Immature natural killer cell (primary cell): ENCODE measurements around the gene ALLC. TPM values are rescaled to one million over a fixed set of nuclear protein-coding genes. Genes with fewer than 3 reads are reported as not detected.
"Not testable (repeated sequence)": the region's sequence is repeated elsewhere in the genome, so short reads cannot be mapped to it uniquely, and the experiment has no call there.

Source experiments
- DNase-seq, 3 donors: peaks; one replicate each; pipeline ENCODE4 v3.0.0; 2022; ENCODE audit warnings: mixed read lengths in 1 of 3
- H3K27ac Mint-ChIP-seq, 6 donors: one replicate each; pipeline ENCODE4 v1.8.0; 2020; ENCODE audit warnings: mixed read lengths in 6 of 6, mild to moderate bottlenecking in 5 of 6, inconsistent platforms in 4 of 6, moderate library complexity in 3 of 6
- H3K27me3 Mint-ChIP-seq, 3 donors: one replicate each; pipeline ENCODE4 v1.8.0; 2020 to 2021; ENCODE audit warnings: low read depth in 3 of 3, mild to moderate bottlenecking in 3 of 3, mixed read lengths in 3 of 3, moderate library complexity in 3 of 3, inconsistent platforms in 1 of 3
- H3K36me3 Mint-ChIP-seq, 3 donors: one replicate each; pipeline ENCODE4 v1.8.0; 2020; ENCODE audit warnings: mixed read lengths in 3 of 3, inconsistent platforms in 2 of 3, mild to moderate bottlenecking in 2 of 3
- H3K4me1 Mint-ChIP-seq, 2 donors: one replicate each; pipeline ENCODE4 v1.8.0; 2020; ENCODE audit warnings: inconsistent platforms in 2 of 2, mild to moderate bottlenecking in 2 of 2, mixed read lengths in 2 of 2, moderate library complexity in 1 of 2
- H3K4me3 Mint-ChIP-seq, 5 donors: one replicate each; pipeline ENCODE4 v1.8.0; 2020; ENCODE audit warnings: mild to moderate bottlenecking in 5 of 5, mixed read lengths in 5 of 5, inconsistent platforms in 3 of 5, moderate library complexity in 3 of 5
- H3K9me3 Mint-ChIP-seq, 6 donors: one replicate each; pipeline ENCODE4 v1.8.0; 2020; ENCODE audit warnings: mild to moderate bottlenecking in 6 of 6, mixed read lengths in 6 of 6, inconsistent platforms in 4 of 6, moderate library complexity in 3 of 6
- polyA plus RNA-seq, 3 donors: library from polyadenylated mRNA; unstranded; fragments of 300-500 nt; fragmentation: Illumina TruSeq; gene quantifications; one replicate each; pipeline ENCODE4 v1.2.3, GENCODE V29; 2021

ALLC gene
- polyA plus RNA-seq, 3 donors from 2014 or later, result not detected

- Mint-ChIP-seq H3K4me3 (no peak overlapping the region), H3K27me3 (peaks cover 0 to 4% (median 0%) of the 10 kb centered on the region in 3 donors), H3K4me1 (no peaks in the 10 kb centered on the region), H3K27ac (no peak overlapping the region), H3K36me3 (no peaks in the 10 kb centered on the region), H3K9me3 (no peaks in the 10 kb centered on the region)
- DNase-seq, result no peak
Measured at GRCh38 chr2:3631161-3631850, 26.7 kb upstream of the ALLC start.

GRCh38 chr2:3631851-3632659, 25.9 kb upstream of the ALLC start:
- Mint-ChIP-seq H3K27ac (no peak overlapping the region), H3K4me1 (no peaks in the 10 kb centered on the region), H3K4me3 (no peak overlapping the region), H3K9me3 (no peaks in the 10 kb centered on the region), H3K27me3 (peaks cover 0 to 2% (median 0%) of the 10 kb centered on the region in 3 donors), H3K36me3 (no peaks in the 10 kb centered on the region)
- no peak for DNase-seq

- DNase-seq, result no peak
- H3K27ac Mint-ChIP-seq, result no peak overlapping the region
- H3K9me3 Mint-ChIP-seq, result no peaks in the 10 kb centered on the region
- H3K27me3 Mint-ChIP-seq, result peaks cover 0 to 2% (median 0%) of the 10 kb centered on the region in 3 donors
- H3K4me1 Mint-ChIP-seq, result no peaks in the 10 kb centered on the region
- H3K36me3 Mint-ChIP-seq, result no peaks in the 10 kb centered on the region
- no peak overlapping the region for H3K4me3 Mint-ChIP-seq
Measured at GRCh38 chr2:3633089-3633981, 24.7 kb upstream of the ALLC start.

GRCh38 chr2:3633982-3634595, 23.9 kb upstream of the ALLC start:
- H3K27ac Mint-ChIP-seq, result no peak overlapping the region
- no peaks in the 10 kb centered on the region for H3K36me3 Mint-ChIP-seq
- no peak for DNase-seq
- no peaks in the 10 kb centered on the region for H3K4me1 Mint-ChIP-seq
- no peak overlapping the region for H3K4me3 Mint-ChIP-seq
- H3K9me3 Mint-ChIP-seq, result no peaks in the 10 kb centered on the region
- H3K27me3 Mint-ChIP-seq, result peaks cover 0 to 2% (median 0%) of the 10 kb centered on the region in 3 donors

DNA sequence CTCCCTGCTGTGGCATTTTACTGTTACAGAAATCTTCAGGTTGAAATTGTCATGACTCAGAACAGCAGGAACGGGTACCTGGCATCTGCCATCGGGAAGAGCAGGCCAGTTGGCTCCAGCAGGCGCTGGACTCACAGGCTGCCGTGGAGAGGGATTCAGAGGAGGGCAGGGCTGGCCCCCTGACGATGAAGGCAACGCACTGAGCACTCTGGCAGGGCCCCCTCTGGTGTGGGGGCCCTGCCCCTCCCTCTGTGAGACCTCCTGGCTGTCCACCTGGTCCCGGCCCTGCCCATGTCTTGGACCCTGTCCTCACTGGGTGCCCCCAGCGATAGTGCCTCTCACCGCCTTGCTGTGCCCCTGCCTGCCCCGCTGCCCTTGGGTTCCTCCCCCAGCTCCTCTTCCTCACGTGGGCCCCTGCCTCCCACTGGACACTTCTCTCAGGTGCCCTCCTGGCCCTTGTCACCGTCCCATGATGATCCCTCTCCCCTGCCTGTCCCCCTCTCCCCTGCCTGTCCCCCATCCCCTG, 23.3 kb upstream of the ALLC start:
- Mint-ChIP-seq H3K36me3 (no peaks in the 10 kb centered on the region), H3K27me3 (peaks cover 0 to 2% (median 0%) of the 10 kb centered on the region in 3 donors), H3K27ac (no peak overlapping the region), H3K9me3 (no peaks in the 10 kb centered on the region), H3K4me3 (no peak overlapping the region), H3K4me1 (no peaks in the 10 kb centered on the region)
- no peak for DNase-seq

GRCh38 chr2:3635171-3635974, 22.6 kb upstream of the ALLC start:
- no peaks in the 10 kb centered on the region for H3K9me3 Mint-ChIP-seq
- DNase-seq, result no peak
- H3K4me1 Mint-ChIP-seq, result no peaks in the 10 kb centered on the region
- no peak overlapping the region for H3K4me3 Mint-ChIP-seq
- no peak overlapping the region for H3K27ac Mint-ChIP-seq
- H3K36me3 Mint-ChIP-seq, result no peaks in the 10 kb centered on the region
- peaks cover 0 to 2% (median 2%) of the 10 kb centered on the region in 3 donors for H3K27me3 Mint-ChIP-seq

DNA sequence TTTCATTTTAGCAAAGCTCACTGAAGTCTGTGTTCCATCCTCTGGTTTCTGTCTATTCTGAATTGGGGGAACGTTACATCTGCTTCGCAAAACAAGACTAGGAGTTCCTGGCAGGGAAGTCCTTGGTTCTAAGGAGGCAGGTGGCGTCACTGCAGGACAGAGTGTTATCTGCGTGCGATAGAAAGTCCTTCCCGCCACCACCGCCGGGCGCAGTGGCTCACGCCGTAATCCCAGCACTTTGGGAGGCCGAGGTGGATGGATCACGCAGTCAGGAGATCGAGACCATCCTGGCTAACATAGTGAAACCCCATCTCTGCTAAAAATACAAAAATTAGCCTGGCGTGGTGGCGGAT, 22.0 kb upstream of the ALLC start:
- H3K4me3 Mint-ChIP-seq, H3K36me3 Mint-ChIP-seq, H3K9me3 Mint-ChIP-seq, H3K4me1 Mint-ChIP-seq, DNase-seq, H3K27ac Mint-ChIP-seq, H3K27me3 Mint-ChIP-seq: not testable (repeated sequence)

GRCh38 chr2:3636586-3637310, 21.3 kb upstream of the ALLC start:
- Mint-ChIP-seq H3K27ac (no peak overlapping the region), H3K9me3 (no peaks in the 10 kb centered on the region), H3K4me1 (no peaks in the 10 kb centered on the region), H3K36me3 (no peaks in the 10 kb centered on the region), H3K4me3 (no peak overlapping the region), H3K27me3 (peaks cover 0 to 2% (median 2%) of the 10 kb centered on the region in 3 donors)
- DNase-seq, result no peak

DNA sequence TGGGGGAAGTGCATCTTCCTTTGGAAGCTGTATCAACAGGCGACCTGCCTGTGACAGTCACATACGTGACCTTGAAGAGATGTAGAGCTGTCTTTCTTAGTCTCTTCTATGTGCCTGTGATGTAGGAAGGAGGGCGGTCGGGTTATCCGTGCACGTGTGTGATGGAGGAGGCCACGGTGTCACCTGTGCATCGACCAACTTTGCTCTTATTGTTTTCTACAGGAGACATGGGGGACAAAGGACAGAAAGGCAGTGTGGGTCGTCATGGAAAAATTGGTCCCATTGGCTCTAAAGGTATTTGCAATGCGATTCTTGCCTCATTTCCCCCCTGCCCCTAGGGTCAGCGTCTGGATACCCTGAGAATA, 20.7 kb upstream of the ALLC start:
- Mint-ChIP-seq H3K27me3 (peaks cover 0 to 2% (median 2%) of the 10 kb centered on the region in 3 donors), H3K36me3 (no peaks in the 10 kb centered on the region), H3K27ac (no peak overlapping the region), H3K9me3 (no peaks in the 10 kb centered on the region), H3K4me1 (no peaks in the 10 kb centered on the region), H3K4me3 (no peak overlapping the region)
- DNase-seq, result no peak

DNA sequence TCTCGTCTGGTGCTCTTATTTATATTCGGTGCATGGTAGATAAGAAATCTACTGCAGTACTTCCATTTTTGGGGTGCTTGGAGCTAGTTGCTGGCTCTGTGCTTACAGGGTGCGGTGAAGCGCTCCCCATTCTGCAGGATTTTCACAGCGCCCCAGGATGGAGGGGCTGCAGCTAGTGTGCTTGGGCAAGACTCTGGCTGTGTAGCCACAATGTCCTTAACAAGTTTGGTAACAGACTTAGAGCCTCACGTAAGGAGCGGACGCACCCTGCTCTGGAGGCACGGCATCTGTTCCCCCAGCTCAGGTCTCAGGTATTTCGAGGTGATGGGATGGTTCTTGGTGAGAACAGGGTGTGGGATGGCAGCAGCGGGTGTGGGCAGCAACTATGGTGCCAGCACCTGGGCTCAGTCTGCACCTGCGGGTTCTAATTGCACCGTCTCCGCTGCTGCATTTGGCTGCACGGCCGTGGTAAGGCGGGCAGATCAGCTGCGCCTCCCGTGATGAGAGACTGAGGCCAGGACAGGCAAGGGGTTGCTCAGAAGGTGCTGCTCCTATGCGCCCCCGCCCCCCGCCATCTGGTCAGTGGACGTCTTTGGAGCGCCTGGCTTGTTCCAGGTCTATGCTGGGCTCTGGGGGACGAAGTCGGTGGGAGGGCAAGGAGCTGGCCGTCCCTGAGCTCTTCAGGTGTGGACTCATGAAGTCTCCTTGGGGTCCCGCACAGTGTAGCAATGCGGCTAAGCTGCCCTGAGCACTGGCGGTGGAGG, 20.1 kb upstream of the ALLC start:
- Mint-ChIP-seq H3K27me3 (peaks cover 0 to 2% (median 2%) of the 10 kb centered on the region in 3 donors), H3K4me3 (no peak overlapping the region), H3K27ac (no peak overlapping the region), H3K4me1 (no peaks in the 10 kb centered on the region), H3K9me3 (no peaks in the 10 kb centered on the region), H3K36me3 (no peaks in the 10 kb centered on the region)
- DNase-seq, result no peak

GRCh38 chr2:3638456-3638810, 19.6 kb upstream of the ALLC start:
- Mint-ChIP-seq H3K4me1 (no peaks in the 10 kb centered on the region), H3K27ac (no peak overlapping the region), H3K36me3 (no peaks in the 10 kb centered on the region), H3K4me3 (no peak overlapping the region), H3K9me3 (no peaks in the 10 kb centered on the region), H3K27me3 (peaks cover 0 to 2% (median under 1%) of the 10 kb centered on the region in 3 donors)
- no peak for DNase-seq
